ENCODE results near the gene DISC1.

The DISC1 gene

GRCh38 chr1:232018231-232019025 is 391.8 kb downstream of the DISC1 start:
- DNase-seq, result no peak

GRCh38 chr1:232019026-232019340 is 392.4 kb downstream of the DISC1 start:
- no peak for DNase-seq

- no peak for DNase-seq
Observed at GRCh38 chr1:232020352-232020751, 393.8 kb downstream of the DISC1 start.

GRCh38 chr1:232029315-232029714 is 402.7 kb downstream of the DISC1 start:
- no peak for DNase-seq

GRCh38 chr1:232031156-232031555 is 404.6 kb downstream of the DISC1 start:
- no peak for DNase-seq

GRCh38 chr1:232033285-232033684 is 406.7 kb downstream of the DISC1 start:
- DNase-seq, result no peak

- DNase-seq, result no peak
Observed at GRCh38 chr1:232034556-232034955, 408.0 kb downstream of the DISC1 start.

GRCh38 chr1:232036181-232036933 is 409.8 kb downstream of the DISC1 start:
- DNase-seq, result no peak

GRCh38 chr1:232037774-232038388 is 411.3 kb downstream of the DISC1 start:
- no peak for DNase-seq

- no peak for DNase-seq
Observed at GRCh38 chr1:232038706-232039677, 412.4 kb downstream of the DISC1 start.

GRCh38 chr1:232040260-232040659 is 413.7 kb downstream of the DISC1 start:
- no peak for DNase-seq

GRCh38 chr1:232044728-232045127 is 418.1 kb downstream of the DISC1 start:
- no peak for DNase-seq

GRCh38 chr1:232045139-232045994 is 418.8 kb downstream of the DISC1 start:
- no peak for DNase-seq

- DNase-seq, result no peak
Observed at GRCh38 chr1:232046451-232047306, 420.1 kb downstream of the DISC1 start.

GRCh38 chr1:232047473-232047872 is 420.9 kb downstream of the DISC1 start:
- DNase-seq, result no peak

GRCh38 chr1:232048481-232048880 is 421.9 kb downstream of the DISC1 start:
- DNase-seq, result no peak

- no peak for DNase-seq
Observed at GRCh38 chr1:232049335-232049734, 422.7 kb downstream of the DISC1 start.

- no peak for DNase-seq
Observed at GRCh38 chr1:232057217-232057895, 430.8 kb downstream of the DISC1 start.

- no peak for DNase-seq
Observed at GRCh38 chr1:232057896-232058274, 431.3 kb downstream of the DISC1 start.

GRCh38 chr1:232059726-232060374 is 433.3 kb downstream of the DISC1 start:
- DNase-seq, result no peak

Data from NCI-H1436 treated with DMSO at 0.1 percent for 48 hours (cell line).